KBM-7 (cell line): ENCODE measurements around the gene GRAMD4.

ENCODE experiments used
- DNase-seq: peaks from one replicate; pipeline ENCODE4 v3.0.0-alpha.2; 2015
- in situ Hi-C: fragments of 300-500 bp; cut with MboI; formaldehyde crosslinking; loops from 2 replicates; pipeline ENCODE4 v1.14.3; 2020; ENCODE audit warnings: low sequenced_read_pairs, low pct_unique_long_range_greater_than_20kb, mixed read lengths

Gene GRAMD4

DNA sequence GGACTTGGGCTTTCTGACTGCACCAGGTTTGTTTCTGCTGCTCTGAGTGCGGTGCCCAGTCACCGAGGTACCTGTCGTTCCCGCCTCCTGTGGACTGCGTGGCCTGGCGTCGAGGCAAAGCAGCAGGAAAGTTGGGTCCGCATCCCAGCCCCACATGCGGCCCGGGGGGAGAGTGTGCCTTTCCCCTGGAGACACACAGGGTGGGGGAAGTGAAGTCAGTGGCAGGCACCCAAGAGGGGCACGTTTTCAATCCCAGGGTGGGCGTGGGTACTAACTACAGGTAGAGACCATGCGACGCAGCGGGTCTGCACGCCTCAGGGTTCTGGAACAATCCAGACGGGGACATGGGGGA, 25.3 kb upstream of the GRAMD4 start:
- DNase-seq = no peak
- in situ Hi-C loops = no loop called here

DNA sequence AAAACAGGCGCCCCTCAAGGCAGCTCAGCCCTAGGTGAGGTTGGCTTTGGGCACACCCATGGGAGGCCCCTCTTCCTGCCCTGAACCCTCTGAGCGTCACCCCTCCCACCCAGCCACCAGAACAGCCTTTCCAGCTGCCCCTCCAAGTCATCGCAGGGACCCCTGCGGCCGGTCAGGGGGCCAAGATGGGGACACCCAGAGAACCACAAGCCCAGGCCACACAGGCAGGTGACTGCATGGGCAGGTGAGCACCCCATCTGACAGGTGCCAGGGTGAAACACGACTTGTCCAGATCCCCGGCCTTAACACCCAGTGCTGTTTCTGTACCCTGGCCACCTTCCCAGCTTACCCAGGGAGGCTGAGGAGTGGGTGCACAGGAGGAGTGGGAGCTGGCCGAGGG, 24.6 kb upstream of the GRAMD4 start:
- no peak for DNase-seq
- in situ Hi-C loops = no loop called here

DNA sequence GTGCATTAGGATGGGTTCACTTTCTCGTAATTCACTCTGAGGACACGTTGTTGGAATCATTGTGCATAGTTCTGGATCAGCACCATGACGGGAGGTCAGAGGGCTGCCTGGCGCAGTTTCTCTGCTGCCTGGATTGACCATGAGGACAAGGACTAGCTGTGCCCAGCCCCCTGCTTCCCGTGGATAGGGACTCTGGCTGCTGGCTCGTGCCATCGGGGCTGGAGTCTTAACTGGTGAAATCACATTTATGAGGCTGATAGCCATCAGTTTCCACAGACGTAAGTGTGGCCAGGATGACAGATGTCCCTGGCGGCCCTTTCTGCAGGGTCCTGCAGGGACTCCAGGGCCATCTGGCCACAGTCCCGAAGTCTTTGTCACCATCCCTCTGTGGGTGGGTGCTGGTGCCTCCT, 24.1 kb upstream of the GRAMD4 start:
- no peak for DNase-seq
- in situ Hi-C loops = no loop called here

DNA sequence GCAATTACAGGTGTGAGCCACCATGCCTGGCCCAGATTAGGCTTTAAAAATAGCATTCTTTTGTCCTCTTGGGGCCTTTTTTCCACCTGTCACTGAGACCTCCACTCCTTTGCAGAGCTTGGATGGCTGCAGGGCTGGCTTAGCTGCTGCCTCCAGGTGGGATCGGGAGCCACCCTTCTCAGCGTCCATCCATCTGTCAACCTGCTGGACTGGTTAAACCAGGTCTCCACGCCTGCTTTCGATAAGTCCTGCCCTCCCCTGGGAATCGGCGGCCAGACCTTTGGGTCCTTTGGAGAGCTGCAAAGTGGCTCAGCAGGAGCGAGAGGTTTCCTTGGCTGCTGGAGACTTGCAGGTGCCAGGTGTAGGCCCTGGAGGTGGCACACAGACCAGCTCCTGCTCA, 23.4 kb upstream of the GRAMD4 start:
- DNase-seq = no peak
- in situ Hi-C loops = no loop called here

DNA sequence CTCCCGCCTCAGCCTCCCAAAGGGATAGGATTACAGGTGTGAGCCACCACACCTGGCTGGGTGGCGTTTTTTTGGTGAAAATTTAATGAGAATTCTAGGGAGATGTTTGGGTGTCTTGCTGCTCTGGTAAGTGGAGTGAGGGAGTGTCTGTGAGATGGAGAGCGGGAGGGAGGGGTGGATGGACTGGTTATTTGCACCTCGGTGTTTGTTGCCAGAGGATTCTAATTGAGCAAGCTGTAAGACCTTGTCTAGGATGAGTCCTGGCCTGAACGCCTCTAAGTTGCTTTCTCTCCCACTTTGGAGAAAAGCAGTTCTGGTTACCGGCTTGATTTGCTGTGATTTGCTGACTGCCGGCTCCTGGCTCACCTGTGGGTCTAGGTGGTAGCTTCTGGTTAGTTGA, 22.0 kb upstream of the GRAMD4 start:
- in situ Hi-C loops = no loop called here
- no peak for DNase-seq

DNA sequence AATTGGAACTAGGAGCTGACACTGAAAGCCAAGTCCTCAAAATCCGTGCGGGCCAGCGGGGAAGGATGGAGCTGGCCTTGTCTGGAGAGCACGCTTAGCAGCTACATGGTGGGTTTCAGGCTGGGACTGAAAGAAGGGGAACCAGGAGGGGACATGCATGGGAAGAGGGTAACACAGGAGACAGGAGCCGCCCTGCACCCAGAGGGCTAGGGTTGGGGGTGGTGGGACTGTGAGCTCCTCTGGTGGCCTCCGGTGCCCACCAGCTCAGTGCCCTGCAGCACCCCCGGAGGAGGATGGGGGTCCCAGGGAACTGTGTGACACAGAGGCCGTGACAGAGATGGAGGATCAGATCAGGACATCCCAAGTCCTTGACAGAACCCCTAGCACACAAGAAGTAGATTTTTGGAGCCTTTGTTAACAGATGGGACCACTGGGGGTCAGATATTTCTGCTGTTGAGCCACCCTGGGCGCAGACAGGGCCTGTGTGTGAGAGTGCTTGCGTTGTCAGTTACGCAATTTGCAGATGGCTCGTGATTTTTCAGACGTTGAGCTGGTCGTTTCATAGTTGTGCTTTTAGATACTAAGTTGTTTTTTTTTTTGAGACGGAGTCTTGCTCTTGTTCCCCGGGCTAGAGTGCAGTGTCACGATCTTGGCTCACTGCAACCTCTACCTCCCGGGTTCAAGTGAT, 21.3 kb upstream of the GRAMD4 start:
- in situ Hi-C loops = no loop called here

DNA sequence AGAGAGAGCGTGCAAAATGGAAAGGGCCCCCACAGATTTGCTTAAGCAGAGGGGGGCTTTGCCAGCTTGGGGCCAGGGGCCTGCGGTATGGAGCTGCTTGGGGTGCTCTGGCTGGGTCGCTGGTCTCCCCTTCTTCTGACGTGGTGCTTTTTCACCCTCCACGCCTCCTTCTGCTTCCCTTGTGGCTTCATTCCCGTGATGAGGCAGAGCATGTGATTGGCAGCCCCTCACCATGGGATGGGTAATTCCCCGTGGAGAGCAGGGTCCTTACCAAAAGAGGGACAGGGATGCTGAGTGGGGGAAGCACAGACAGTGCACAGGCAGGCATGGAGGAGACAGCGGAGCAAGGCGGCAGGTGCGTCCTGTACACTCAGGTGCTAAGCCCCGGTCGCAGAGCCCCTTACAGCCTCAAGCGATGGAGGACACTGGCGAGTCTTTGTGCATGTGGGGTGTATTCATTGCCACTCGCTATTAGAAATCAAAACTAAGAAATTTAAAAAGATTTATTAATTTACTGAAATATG, 19.9 kb upstream of the GRAMD4 start:
- in situ Hi-C loops = no loop called here
- DNase-seq = no peak

More for the DNA sequence above, 21.3 kb upstream of the GRAMD4 start:
- no peak for DNase-seq

DNA sequence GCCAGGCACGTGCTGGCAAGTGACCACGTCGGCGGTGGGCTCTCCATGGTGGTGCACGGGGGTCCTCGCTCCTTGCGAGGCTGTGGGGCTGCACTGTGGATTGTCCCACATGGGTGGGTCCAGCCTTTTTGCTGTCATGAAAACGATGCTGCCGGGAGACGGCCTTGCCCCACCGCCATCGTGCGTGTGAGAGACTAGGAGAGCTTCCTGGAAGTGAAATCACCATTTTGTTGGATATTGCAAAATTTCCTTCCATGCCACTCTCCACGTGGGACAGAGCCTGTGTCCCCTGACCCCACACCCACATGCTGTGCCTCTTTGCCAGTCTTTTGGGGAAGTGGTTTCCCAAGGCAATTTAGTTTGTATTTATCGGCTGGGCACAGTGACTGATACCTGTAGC, 18.2 kb upstream of the GRAMD4 start:
- in situ Hi-C loops = no loop called here
- DNase-seq = peak; percentile 81

DNA sequence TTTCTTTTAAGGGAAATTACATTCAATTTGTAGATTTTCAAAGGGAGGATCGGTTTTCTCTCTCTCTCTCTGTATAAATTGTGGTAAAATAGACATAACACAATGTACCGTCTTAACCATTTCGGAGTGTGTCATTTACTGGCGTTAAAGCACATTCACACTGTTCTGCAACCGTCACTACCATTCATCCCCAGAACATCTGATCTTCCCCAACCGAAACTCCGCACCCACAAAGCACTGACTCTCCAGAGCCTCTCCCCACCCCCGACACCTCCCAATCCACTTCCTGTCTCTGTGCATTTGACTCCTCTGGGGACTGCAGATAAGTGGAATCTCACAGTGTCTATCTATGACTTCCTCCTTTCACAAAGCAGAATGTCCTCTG, 15.9 kb upstream of the GRAMD4 start:
- in situ Hi-C loops = no loop called here
- DNase-seq = peak; percentile 97

DNA sequence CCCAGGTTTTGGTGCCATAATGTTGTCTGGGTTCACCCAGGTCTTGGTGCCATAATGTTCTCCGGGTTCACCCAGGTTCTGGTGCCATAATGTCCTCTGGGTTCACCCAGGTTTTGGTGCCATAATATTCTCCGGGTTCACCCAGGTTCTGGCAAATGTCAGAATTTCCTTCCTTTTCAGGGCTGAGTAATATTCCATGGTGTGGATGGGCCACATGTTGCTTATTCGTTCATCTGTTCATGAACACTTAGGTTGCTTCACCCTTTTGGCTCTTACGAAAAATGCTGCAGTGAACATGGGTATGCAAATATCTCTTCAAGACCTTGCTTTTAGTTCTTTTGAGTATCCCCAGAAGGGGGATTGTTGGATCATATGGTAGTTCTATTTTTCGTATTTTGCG, 15.1 kb upstream of the GRAMD4 start:
- in situ Hi-C loops = no loop called here
- DNase-seq = no peak

DNA sequence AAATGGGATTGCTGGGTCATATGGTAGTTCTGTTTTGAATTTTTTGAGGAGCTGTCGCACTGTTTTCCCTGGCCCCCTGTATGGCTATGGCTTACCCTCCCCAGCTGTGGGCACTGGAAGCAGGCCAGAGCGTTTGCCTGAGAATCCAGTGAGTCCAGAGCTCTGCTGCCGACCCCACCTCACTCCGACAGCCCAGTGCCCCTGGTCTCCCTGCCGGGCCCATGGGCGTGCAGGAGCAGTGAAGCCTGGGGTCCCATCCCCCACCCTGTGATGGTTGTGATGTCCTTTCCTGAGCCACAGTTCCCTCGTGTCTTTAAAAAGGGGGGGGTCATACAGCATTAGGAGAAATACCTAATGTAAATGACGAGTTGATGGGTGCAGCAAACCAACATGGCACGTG, 13.3 kb upstream of the GRAMD4 start:
- no peak for DNase-seq
- in situ Hi-C loops = no loop called here

DNA sequence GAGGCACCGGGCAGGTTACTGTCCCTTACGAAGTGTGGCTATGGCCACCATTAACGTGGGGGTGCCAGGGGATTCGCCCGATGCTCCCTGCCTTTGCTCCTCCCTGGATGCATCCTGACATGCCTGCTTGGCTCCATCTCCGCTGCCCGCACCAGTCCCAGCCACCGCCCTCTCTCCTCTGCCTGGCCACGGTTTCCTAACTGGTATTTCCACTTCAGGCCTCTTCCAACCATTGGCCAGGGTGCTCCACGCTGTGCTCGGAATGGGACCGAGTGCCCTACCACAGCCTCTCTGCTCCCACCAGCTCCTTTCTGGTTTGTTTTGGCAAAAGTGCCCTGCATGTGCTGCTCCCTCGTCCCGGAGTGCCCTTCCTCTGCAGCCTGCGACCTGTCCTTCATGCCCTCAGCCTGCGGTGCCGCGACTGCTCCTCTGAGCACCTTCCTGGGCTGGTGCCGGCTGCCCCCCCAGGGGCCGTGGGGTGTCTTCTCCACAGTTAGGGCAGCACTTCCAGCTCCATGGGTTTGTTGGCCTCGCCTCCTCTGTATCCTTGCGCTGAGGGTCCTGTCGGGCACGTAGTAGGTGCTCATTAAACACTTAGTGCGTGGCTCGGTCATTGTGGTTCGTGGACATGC, 12.6 kb upstream of the GRAMD4 start:
- DNase-seq = no peak
- in situ Hi-C loops = no loop called here

DNA sequence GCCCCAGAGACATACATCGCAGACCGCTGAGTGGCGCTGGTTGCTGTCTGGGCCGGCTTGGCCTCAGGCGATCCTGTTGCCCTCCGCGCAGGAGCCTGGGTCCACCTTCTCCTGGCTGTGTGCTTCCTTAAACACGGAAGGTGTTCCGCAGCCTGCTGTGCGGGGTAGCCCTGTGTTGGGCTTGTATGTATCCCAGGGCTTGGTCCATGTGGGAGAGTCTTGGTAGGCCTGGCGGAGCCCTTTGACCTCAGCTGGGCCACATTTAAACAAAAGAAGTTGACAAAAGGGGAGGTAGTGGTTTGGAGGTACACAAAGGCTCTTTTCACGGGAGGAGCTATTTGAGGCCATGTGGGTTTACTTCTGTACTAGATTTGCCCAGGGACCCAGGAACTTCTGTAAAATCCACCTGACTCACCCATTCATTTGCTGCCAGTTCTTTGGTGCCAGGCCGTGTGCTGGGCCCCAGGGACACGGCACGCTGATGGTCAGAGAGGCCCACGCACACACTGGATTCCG, 11.0 kb upstream of the GRAMD4 start:
- in situ Hi-C loops = no loop called here
- DNase-seq = no peak

DNA sequence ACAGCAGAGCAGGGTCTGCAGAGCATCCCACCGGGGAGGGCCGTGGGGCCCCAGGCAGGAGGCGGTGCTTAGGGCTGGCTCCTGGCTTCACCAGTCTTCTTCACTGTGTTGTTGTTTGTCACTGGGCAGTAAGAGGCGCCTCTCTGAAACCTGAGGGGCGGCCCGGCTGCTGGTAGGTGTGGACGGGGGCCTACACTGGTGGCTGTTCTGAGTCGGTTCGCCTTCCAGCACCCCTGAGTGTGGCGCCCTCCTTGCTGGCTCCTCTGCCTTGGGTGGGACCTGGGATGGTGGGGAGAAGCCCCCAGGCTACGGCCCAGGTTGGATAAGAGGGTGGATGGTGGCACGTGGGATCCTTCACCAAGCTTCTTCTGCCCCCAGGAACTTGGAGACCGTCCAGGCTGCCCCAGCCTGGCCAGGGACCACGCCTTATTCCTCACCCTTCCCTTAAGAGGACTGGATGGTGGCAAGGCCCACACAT, 10.4 kb upstream of the GRAMD4 start:
- in situ Hi-C loops = no loop called here
- DNase-seq = no peak

DNA sequence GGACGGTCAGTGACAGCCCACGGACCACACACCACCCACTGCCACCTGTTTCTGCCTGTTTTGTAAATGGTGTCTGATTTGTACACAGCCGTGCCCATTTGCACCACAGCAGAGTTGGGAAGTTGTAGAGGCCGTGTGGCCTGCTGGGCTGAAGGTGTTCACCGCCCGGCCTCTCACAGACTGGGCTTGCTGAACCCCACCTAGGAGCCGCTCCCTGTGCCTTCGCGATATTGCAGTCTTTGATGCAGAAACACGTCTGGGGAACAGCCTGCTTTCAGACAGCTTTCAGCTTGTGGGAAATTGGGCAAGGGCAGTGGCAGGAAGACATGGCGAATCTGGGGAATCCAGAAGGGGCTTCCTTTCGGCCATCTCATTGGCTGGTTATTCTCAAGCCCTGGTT, 9.8 kb upstream of the GRAMD4 start:
- DNase-seq = no peak
- in situ Hi-C loops = no loop called here

DNA sequence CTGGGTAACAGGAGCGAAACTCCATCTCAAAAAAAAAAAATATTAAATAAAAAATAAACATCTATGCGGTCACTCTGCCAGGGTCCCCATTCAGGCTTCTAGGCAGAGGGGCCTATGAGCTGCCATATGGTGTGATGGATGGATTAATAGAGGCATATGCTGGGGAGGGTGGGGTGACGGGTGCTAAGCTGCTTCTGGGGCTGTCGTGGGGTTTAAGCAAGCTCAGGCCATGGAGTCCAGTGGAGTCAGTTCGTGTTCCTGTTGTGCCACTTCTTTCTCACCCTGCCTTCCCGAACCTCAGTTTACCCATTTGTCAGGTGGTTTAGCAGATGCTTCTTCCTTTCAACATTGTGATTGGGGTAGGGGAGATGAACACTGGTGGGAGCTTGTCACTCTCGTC, 9.0 kb upstream of the GRAMD4 start:
- in situ Hi-C loops = no loop called here
- DNase-seq = no peak

DNA sequence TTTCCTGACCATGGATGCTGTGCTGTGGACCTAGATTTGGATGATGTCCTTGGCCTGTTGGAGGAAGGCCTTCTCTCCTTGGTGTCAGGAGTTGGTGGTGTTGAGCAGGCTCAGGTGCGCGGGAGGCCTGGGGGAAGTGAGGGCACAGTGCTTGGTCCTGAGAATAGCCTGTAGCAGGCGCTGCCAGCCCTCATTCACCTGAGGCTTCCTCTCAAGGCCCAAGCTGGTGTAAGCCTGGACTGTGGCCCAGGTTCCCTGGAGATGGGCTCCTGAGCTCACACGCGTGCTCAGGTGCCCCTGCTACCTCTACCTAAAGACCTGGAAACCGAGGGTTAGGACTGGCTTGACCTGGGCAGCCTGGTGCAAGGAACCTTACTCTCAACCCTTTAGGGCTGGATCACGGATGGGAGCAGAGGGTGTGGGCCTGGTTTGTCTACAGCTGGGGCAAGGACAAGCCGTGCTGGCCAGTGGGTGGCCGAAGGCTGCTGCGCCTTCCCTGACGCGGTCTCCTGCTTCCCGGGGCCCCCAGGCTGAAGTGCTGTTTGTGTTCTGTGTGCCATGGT, 7.8 kb upstream of the GRAMD4 start:
- no peak for DNase-seq
- in situ Hi-C loops = no loop called here

DNA sequence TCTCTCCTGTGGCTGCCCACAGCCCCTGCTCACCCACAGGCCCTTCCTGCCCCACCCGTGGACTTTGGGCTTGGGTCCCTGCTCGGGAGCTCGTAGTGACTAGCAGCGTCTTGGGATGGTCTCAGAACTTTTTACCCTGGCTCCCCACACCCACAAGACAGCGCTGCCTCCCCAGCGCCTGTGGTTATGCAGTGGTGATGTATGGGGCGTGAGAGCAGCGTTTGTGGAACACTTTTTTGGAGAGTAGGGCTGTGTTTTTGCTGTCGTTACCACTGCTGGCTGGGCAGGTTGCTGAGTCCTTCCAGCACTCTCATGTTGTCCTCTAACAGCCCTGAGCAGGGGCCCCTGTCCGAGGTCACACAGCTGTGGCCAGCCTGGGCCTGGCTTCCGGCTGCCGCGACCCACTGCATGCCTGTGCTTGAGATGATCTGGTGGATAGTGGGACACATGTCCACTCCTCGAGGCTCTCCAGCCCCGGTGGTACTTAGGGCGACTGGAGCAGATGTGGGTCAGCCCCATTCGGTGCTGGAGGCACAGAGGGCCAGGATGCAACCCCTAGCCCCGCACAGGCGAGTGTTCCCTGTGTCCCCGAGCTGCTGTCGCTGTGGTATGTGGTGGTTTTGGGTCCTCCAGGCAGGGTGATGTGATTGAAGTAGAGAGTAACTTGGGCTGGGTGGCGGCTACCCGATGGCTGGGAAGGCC, 7.1 kb upstream of the GRAMD4 start:
- DNase-seq = peak; percentile 58
- in situ Hi-C loops = no loop called here

DNA sequence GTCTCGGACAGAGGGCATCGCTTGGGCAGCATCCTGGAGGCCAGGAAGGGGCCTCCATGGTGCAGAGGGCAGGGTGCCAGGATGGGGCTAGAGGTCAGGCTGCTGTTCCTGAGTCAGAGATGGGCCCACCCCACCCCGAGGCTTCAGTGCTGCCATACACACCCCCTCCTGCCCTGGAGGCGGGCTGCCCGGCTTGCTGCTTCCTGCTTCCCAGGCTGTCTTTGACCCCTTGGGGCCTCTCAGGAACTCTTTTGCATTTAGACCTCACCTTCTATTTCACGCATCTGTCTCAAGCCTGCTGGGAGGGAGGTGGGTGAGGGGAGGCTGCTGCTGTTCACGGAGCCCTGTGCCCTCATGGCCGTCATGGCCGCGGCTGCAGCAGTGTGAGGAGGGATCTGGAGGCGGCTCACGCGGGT, 6.6 kb upstream of the GRAMD4 start:
- in situ Hi-C loops = no loop called here
- DNase-seq = no peak
